Neural cell (in vitro differentiated cells): ENCODE measurements around the gene P3H1. TPM values are rescaled to one million over a fixed set of nuclear protein-coding genes. Genes with fewer than 3 reads are reported as not detected.

Experiments
- H2AFZ ChIP-seq: fragments of 200-600, 300-800 bp; sonication (generic), shearing (Covaris generic); 2 replicates; pipeline ENCODE4 v1.6.0; 2014; ENCODE audit warnings: low read depth, mild to moderate bottlenecking, antibody characterized with exemption, low read length, moderate library complexity
- H3F3A ChIP-seq: fragments of 200-600 bp; shearing (Covaris generic); 2 replicates; pipeline ENCODE4 v1.6.1; 2016; ENCODE audit warnings: mild to moderate bottlenecking, moderate library complexity, mixed read lengths, antibody characterized with exemption, low read length; ENCODE audit not compliant: insufficient read depth, poor library complexity, severe bottlenecking
- H3K27ac ChIP-seq: fragments of 200-600, 300-800 bp; sonication (generic), shearing (Covaris generic); 2 replicates; pipeline ENCODE4 v1.5.1; 2014; ENCODE audit warnings: mild to moderate bottlenecking, low read length, moderate library complexity
- H3K27me3 ChIP-seq: fragments of 300-800, 200-600 bp; sonication (generic), shearing (Covaris generic); 2 replicates; pipeline ENCODE4 v1.6.0; 2014; ENCODE audit warnings: mild to moderate bottlenecking, low read depth, low read length, moderate library complexity; ENCODE audit not compliant: insufficient read depth
- H3K36me3 ChIP-seq: fragments of 300-800, 200-600 bp; sonication (generic), shearing (Covaris generic); 2 replicates; pipeline ENCODE4 v1.5.1; 2014; ENCODE audit warnings: mild to moderate bottlenecking, antibody characterized with exemption, low read length, moderate library complexity; ENCODE audit not compliant: insufficient read depth
- H3K4me2 ChIP-seq: fragments of 300-800, 200-600 bp; sonication (generic), shearing (Covaris generic); 2 replicates; pipeline ENCODE4 v1.6.0; 2014; ENCODE audit warnings: mild to moderate bottlenecking, low read length
- H3K4me3 ChIP-seq: fragments of 300-800, 200-600 bp; sonication (generic), shearing (Covaris generic); 2 replicates; pipeline ENCODE4 v1.5.1; 2014; ENCODE audit warnings: mild to moderate bottlenecking, low read length, moderate library complexity
- H3K79me2 ChIP-seq: fragments of 200-600 bp; shearing (Covaris generic); replicated peaks from 2 replicates; pipeline ENCODE4 v1.6.0; 2014; ENCODE audit warnings: mild to moderate bottlenecking, low read length, moderate library complexity; ENCODE audit not compliant: insufficient read depth
- H3K9ac ChIP-seq: fragments of 300-800, 200-600 bp; sonication (generic), shearing (Covaris generic); 2 replicates; pipeline ENCODE4 v1.6.1; 2016; ENCODE audit warnings: mild to moderate bottlenecking, low read length, mixed read lengths
- H3K9me2 ChIP-seq: fragments of 200-600 bp; shearing (Covaris generic); 2 replicates; pipeline ENCODE4 v1.6.1; 2016; ENCODE audit warnings: mild to moderate bottlenecking, low read length, mixed read lengths; ENCODE audit not compliant: insufficient read depth
- H3K9me3 ChIP-seq: fragments of 200-600, 300-800 bp; sonication (generic), shearing (Covaris generic); 2 replicates; pipeline ENCODE4 v1.6.1; 2016; ENCODE audit warnings: mild to moderate bottlenecking, mixed run types, low read length, moderate library complexity, mixed read lengths
- H4K20me1 ChIP-seq: fragments of 200-600 bp; shearing (Covaris generic); 2 replicates; pipeline ENCODE4 v1.6.1; 2016; ENCODE audit warnings: mild to moderate bottlenecking, mixed run types; ENCODE audit not compliant: insufficient read depth
- EP300 ChIP-seq: fragments of 450-650 bp; conservative IDR thresholded peaks from 2 replicates; pipeline ENCODE4 v1.6.1; 2014; ENCODE audit warnings: antibody characterized with exemption, mild to moderate bottlenecking, moderate library complexity; ENCODE audit not compliant: poor library complexity, severe bottlenecking
- EZH2 ChIP-seq: fragments of 200-600, 300-800 bp; shearing (Covaris generic), sonication (generic); IDR thresholded peaks from 2 replicates; pipeline ENCODE4 v1.6.1; 2014; ENCODE audit warnings: antibody characterized with exemption, low read length, borderline replicate concordance, mild to moderate bottlenecking; ENCODE audit not compliant: insufficient read depth, poor library complexity, severe bottlenecking
- MXI1 ChIP-seq: fragments of 450-650 bp; conservative IDR thresholded peaks from 2 replicates; pipeline ENCODE4 v1.6.1; 2014; ENCODE audit warnings: antibody characterized with exemption, mild to moderate bottlenecking; ENCODE audit not compliant: poor library complexity, severe bottlenecking
- POLR2AphosphoS5 ChIP-seq: IDR thresholded peaks from 2 replicates; pipeline ENCODE4 v1.6.1; 2012
- RAD21 ChIP-seq: fragments of 450-650 bp; conservative IDR thresholded peaks from 2 replicates; pipeline ENCODE4 v1.6.1; 2014; ENCODE audit warnings: antibody characterized with exemption, mild to moderate bottlenecking, moderate library complexity
- REST ChIP-seq: IDR thresholded peaks from 2 replicates; pipeline ENCODE4 v1.6.1; 2012; ENCODE audit warnings: borderline replicate concordance
- SMC3 ChIP-seq: fragments of 450-650 bp; conservative IDR thresholded peaks from 2 replicates; pipeline ENCODE4 v1.6.1; 2014; ENCODE audit warnings: antibody characterized with exemption, mild to moderate bottlenecking, moderate library complexity; ENCODE audit not compliant: poor library complexity
- TAF1 ChIP-seq: IDR thresholded peaks from 2 replicates; pipeline ENCODE4 v1.6.1; 2012; ENCODE audit warnings: low read depth
- polyA plus RNA-seq: library from polyadenylated mRNA; depleted of rRNA; stranded (reverse); fragments of >200 nt; gene quantifications from 2 replicates; pipeline ENCODE4 v1.2.3, GENCODE V29; 2014
- TF ChIP-seq, protein P1 (sequence below): fragments of 450-650 bp; IDR thresholded peaks from 2 replicates; pipeline ENCODE4 v1.5.1; 2014; ENCODE audit warnings: antibody characterized with exemption, mild to moderate bottlenecking, moderate library complexity; ENCODE audit not compliant: poor library complexity, severe bottlenecking

Gene P3H1
- polyA plus RNA-seq, 1 donor from 2014 or later = 32.4 TPM

- no peak overlapping the region for H3K27ac ChIP-seq
- H3K4me2 ChIP-seq = no peak overlapping the region
- H3K9ac ChIP-seq = no peak overlapping the region
- no peak overlapping the region for H3K4me3 ChIP-seq
- no peaks in the 10 kb centered on the region for H4K20me1 ChIP-seq
- H3K79me2 ChIP-seq = no peaks in the 10 kb centered on the region
- no peaks in the 10 kb centered on the region for H3F3A ChIP-seq
- no peaks in the 10 kb centered on the region for H3K36me3 ChIP-seq
- H3K27me3 ChIP-seq = no peaks in the 10 kb centered on the region
- TF ChIP-seq, protein P1, sequence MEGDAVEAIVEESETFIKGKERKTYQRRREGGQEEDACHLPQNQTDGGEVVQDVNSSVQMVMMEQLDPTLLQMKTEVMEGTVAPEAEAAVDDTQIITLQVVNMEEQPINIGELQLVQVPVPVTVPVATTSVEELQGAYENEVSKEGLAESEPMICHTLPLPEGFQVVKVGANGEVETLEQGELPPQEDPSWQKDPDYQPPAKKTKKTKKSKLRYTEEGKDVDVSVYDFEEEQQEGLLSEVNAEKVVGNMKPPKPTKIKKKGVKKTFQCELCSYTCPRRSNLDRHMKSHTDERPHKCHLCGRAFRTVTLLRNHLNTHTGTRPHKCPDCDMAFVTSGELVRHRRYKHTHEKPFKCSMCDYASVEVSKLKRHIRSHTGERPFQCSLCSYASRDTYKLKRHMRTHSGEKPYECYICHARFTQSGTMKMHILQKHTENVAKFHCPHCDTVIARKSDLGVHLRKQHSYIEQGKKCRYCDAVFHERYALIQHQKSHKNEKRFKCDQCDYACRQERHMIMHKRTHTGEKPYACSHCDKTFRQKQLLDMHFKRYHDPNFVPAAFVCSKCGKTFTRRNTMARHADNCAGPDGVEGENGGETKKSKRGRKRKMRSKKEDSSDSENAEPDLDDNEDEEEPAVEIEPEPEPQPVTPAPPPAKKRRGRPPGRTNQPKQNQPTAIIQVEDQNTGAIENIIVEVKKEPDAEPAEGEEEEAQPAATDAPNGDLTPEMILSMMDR = no peak
- TF ChIP-seq EP300 = no peak
- no peak for TF ChIP-seq MXI1
- no peak for TF ChIP-seq EZH2
- no peak for TF ChIP-seq RAD21
- TF ChIP-seq SMC3 = no peak
- TF ChIP-seq REST = no peak
- TF ChIP-seq TAF1 = no peak
- no peaks in the 10 kb centered on the region for H3K9me3 ChIP-seq
- H2AFZ ChIP-seq = no peak overlapping the region
- H3K9me2 ChIP-seq = no peaks in the 10 kb centered on the region
Observed at GRCh38 chr1:42740851-42741580, 25.8 kb downstream of the P3H1 start.

DNA sequence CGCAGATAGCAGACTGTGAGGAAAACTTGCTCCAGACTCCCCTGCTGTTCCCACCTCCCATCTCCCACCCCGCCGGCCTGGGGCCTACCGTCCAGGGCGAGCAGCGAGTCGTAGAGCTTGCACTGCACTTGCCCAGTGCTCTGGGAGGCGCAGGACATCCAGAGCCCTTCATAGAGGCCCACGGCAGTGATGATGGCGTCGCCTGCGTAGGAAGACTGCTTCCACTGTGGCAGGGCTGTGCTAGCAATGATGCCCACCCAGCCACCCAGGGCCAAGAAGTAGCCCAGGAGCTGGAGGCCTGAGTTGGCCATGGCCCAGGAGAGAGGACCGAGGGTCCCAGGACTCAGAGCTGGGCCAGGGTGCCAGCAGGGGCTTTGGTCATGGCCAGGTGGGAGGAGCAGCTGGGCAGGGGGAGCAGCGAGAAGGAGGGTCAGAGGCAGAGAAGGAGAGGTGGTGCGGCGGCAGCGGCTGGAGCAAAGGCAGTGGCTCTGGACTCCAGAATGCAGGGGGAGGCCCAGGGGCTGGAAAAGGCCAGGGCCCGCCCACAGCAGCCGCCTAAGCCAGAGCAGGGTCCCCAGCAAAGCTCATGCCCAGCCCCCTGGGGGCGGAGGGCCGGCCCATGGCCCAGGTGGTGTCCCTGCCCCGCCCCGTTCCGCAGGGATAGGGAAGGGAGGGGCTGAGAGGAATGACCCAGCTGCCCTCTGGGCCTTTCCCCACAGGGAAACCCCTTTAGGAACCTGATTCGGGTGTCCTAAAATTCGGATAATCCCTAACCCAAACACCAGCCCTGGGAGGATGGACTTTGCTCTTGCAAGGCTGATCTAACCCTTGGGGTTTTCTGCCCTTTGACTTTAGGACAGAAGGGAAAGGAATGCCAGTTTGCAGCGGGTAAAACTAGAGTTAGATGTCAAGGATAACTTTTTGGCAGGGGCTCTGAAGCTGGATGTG lies 26.8 kb downstream of the P3H1 start, which contains the start of gene CLDN19:
Gene CLDN19, minus strand, starts transcription at position 484 of the 948 bp plus-strand sequence. Its CDS starts 173 bp downstream, at position 311.
- Histone ChIP-seq H3K79me2 (no peaks in the 10 kb centered on the region), H3F3A (no peaks in the 10 kb centered on the region), H3K36me3 (no peaks in the 10 kb centered on the region), H3K4me2 (no peak within 1 kb of the TSS), H3K9me3 (no peaks in the 10 kb centered on the region), H4K20me1 (no peaks in the 10 kb centered on the region), H3K9ac (no peak within 1 kb of the TSS), H2AFZ (no peak within 1 kb of the TSS), H3K4me3 (no peak within 1 kb of the TSS), H3K9me2 (no peaks in the 10 kb centered on the region), H3K27ac (no peak within 1 kb of the TSS), H3K27me3 (no peaks in the 10 kb centered on the region)
- TF ChIP-seq EZH2 (no peak), TAF1 (no peak), EP300 (no peak), RAD21 (no peak), MXI1 (no peak), POLR2AphosphoS5 (no peak), REST (no peak), SMC3 (no peak)
- TF ChIP-seq, protein P1 = no peak
